ENCODE measurements around the gene ZNF860.

- TF ChIP-seq CTCF (IDR thresholded peaks at IDR 0.05; ENCODE audit: low read depth, low read length) (no peak), MAX (IDR thresholded peaks at IDR 0.05; ENCODE audit: low read depth, low read length) (no peak), POLR2A (IDR thresholded peaks at IDR 0.05; ENCODE audit: extremely low read depth, insufficient read length) (no peak), MYC (IDR thresholded peaks at IDR 0.05; ENCODE audit: low read depth, low read length) (no peak)
These were observed 21.8 kb downstream of the ZNF860 start for GRCh38 chr3:32003380-32003779.
